GM23248 (cell line): ENCODE results near the gene ATP10A.

ENCODE experiments used
- EZH2 ChIP-seq: fragments of 200-600 bp; sonication (generic); IDR thresholded peaks from 2 replicates; pipeline ENCODE4 v1.6.1; 2018; ENCODE audit warnings: antibody characterized with exemption, mild to moderate bottlenecking; ENCODE audit not compliant: insufficient read depth, poor library complexity, severe bottlenecking
- EZH2phosphoT487 ChIP-seq: fragments of 200-600 bp; sonication (generic); IDR thresholded peaks from 2 replicates; pipeline ENCODE4 v1.6.1; 2018; ENCODE audit warnings: antibody characterized with exemption, moderate library complexity, mild to moderate bottlenecking, low read depth; ENCODE audit not compliant: insufficient read depth

- no peak for TF ChIP-seq EZH2
- no peak for TF ChIP-seq EZH2phosphoT487
Measured at GRCh38 chr15:25664761-25665160, 198.4 kb downstream of the ATP10A start.
